ENCODE data around the gene BAX. TPM values are rescaled to one million over a fixed set of nuclear protein-coding genes. Genes with fewer than 3 reads are reported as not detected.

Gene BAX
- total and polyA plus RNA-seq, 2 of the 13 experiments (the other 11 are each of a cell fraction or from before 2014, with no cell fraction given), result 139 to 176 TPM

DNA sequence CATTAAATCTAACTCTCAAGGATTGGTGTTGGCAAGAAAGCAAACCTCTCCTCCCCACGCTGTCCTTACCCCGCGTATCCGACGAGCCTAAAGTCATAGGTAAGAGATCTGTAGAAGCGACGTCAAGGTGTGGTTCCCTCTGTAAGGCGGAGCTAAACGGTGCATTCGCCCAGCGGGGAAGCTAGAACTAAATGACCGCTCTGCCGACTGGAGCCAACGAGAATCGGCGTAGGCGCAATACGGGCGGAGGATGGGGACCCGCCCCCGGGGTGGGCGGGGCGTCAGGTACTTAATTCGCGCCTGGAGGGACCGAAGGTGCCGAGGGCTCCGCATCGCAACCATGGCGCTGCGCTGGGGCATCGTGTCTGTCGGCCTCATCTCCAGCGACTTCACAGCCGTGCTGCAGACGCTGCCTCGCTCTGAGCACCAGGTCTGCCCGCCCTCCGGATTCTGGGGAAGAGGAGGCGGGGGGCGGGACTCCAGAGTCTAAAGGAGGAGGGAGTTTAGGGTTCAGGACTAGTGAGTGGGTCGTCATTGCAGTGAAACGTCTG lies 21.2 kb upstream of the BAX start, which contains the start of gene DHDH (continued):
- 0 out of 2 replicates have a peak, but pooled peaks have one; percentile 24 for TF ChIP-seq BORCS8-MEF2B (CRISPR knock-in tag; IDR thresholded peaks at IDR 0.05)
- peak; percentile 64 for TF ChIP-seq SAP130 (CRISPR knock-in tag; IDR thresholded peaks at IDR 0.05; ENCODE audit: low read depth)
- TF ChIP-seq, protein P1, sequence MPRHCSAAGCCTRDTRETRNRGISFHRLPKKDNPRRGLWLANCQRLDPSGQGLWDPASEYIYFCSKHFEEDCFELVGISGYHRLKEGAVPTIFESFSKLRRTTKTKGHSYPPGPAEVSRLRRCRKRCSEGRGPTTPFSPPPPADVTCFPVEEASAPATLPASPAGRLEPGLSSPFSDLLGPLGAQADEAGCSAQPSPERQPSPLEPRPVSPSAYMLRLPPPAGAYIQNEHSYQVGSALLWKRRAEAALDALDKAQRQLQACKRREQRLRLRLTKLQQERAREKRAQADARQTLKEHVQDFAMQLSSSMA (CRISPR knock-in tag; IDR thresholded peaks at IDR 0.05), result no peak
- TF ChIP-seq, protein P2, sequence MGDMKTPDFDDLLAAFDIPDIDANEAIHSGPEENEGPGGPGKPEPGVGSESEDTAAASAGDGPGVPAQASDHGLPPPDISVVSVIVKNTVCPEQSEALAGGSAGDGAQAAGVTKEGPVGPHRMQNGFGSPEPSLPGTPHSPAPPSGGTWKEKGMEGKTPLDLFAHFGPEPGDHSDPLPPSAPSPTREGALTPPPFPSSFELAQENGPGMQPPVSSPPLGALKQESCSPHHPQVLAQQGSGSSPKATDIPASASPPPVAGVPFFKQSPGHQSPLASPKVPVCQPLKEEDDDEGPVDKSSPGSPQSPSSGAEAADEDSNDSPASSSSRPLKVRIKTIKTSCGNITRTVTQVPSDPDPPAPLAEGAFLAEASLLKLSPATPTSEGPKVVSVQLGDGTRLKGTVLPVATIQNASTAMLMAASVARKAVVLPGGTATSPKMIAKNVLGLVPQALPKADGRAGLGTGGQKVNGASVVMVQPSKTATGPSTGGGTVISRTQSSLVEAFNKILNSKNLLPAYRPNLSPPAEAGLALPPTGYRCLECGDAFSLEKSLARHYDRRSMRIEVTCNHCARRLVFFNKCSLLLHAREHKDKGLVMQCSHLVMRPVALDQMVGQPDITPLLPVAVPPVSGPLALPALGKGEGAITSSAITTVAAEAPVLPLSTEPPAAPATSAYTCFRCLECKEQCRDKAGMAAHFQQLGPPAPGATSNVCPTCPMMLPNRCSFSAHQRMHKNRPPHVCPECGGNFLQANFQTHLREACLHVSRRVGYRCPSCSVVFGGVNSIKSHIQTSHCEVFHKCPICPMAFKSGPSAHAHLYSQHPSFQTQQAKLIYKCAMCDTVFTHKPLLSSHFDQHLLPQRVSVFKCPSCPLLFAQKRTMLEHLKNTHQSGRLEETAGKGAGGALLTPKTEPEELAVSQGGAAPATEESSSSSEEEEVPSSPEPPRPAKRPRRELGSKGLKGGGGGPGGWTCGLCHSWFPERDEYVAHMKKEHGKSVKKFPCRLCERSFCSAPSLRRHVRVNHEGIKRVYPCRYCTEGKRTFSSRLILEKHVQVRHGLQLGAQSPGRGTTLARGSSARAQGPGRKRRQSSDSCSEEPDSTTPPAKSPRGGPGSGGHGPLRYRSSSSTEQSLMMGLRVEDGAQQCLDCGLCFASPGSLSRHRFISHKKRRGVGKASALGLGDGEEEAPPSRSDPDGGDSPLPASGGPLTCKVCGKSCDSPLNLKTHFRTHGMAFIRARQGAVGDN (CRISPR knock-in tag; IDR thresholded peaks at IDR 0.05), result peak; percentile 82
- TF ChIP-seq ATF1 (CRISPR knock-in tag; IDR thresholded peaks at IDR 0.05), result no peak
- TF ChIP-seq, protein P3, sequence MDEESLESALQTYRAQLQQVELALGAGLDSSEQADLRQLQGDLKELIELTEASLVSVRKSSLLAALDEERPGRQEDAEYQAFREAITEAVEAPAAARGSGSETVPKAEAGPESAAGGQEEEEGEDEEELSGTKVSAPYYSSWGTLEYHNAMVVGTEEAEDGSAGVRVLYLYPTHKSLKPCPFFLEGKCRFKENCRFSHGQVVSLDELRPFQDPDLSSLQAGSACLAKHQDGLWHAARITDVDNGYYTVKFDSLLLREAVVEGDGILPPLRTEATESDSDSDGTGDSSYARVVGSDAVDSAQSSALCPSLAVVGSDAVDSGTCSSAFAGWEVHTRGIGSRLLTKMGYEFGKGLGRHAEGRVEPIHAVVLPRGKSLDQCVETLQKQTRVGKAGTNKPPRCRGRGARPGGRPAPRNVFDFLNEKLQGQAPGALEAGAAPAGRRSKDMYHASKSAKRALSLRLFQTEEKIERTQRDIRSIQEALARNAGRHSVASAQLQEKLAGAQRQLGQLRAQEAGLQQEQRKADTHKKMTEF (CRISPR knock-in tag; IDR thresholded peaks at IDR 0.05), result peak; percentile 21; the same call in 1 of the 2 replicates
- TF ChIP-seq, protein P4, sequence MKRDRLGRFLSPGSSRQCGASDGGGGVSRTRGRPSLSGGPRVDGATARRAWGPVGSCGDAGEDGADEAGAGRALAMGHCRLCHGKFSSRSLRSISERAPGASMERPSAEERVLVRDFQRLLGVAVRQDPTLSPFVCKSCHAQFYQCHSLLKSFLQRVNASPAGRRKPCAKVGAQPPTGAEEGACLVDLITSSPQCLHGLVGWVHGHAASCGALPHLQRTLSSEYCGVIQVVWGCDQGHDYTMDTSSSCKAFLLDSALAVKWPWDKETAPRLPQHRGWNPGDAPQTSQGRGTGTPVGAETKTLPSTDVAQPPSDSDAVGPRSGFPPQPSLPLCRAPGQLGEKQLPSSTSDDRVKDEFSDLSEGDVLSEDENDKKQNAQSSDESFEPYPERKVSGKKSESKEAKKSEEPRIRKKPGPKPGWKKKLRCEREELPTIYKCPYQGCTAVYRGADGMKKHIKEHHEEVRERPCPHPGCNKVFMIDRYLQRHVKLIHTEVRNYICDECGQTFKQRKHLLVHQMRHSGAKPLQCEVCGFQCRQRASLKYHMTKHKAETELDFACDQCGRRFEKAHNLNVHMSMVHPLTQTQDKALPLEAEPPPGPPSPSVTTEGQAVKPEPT (CRISPR knock-in tag; IDR thresholded peaks at IDR 0.05; ENCODE audit: low read depth), result 0 out of 2 replicates have a peak, but pooled peaks have one; percentile 24
- TF ChIP-seq, protein P5, sequence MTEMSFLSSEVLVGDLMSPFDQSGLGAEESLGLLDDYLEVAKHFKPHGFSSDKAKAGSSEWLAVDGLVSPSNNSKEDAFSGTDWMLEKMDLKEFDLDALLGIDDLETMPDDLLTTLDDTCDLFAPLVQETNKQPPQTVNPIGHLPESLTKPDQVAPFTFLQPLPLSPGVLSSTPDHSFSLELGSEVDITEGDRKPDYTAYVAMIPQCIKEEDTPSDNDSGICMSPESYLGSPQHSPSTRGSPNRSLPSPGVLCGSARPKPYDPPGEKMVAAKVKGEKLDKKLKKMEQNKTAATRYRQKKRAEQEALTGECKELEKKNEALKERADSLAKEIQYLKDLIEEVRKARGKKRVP (CRISPR knock-in tag; IDR thresholded peaks at IDR 0.05), result no peak
- peak; percentile 23; the same call in 1 of the 2 replicates for TF ChIP-seq SP5 (CRISPR knock-in tag; IDR thresholded peaks at IDR 0.05; ENCODE audit: borderline replicate concordance, low read depth)
- TF ChIP-seq SP1 (IDR thresholded peaks at IDR 0.05), result no peak
- TF ChIP-seq SP1 (CRISPR knock-in tag; IDR thresholded peaks at IDR 0.05), result peak; percentile 61; the same call in 1 of the 2 replicates
- no peak for TF ChIP-seq AKAP8 (CRISPR knock-in tag; IDR thresholded peaks at IDR 0.05)
- TF ChIP-seq SP2 (CRISPR knock-in tag; IDR thresholded peaks at IDR 0.05), result no peak
- peak; percentile 27; the same call in 1 of the 2 replicates for TF ChIP-seq THAP11 (CRISPR knock-in tag; IDR thresholded peaks at IDR 0.05)
- TF ChIP-seq ZC3H13 (CRISPR knock-in tag; IDR thresholded peaks at IDR 0.05), result 0 out of 2 replicates have a peak, but pooled peaks have one; percentile 39
- TF ChIP-seq, protein P6, sequence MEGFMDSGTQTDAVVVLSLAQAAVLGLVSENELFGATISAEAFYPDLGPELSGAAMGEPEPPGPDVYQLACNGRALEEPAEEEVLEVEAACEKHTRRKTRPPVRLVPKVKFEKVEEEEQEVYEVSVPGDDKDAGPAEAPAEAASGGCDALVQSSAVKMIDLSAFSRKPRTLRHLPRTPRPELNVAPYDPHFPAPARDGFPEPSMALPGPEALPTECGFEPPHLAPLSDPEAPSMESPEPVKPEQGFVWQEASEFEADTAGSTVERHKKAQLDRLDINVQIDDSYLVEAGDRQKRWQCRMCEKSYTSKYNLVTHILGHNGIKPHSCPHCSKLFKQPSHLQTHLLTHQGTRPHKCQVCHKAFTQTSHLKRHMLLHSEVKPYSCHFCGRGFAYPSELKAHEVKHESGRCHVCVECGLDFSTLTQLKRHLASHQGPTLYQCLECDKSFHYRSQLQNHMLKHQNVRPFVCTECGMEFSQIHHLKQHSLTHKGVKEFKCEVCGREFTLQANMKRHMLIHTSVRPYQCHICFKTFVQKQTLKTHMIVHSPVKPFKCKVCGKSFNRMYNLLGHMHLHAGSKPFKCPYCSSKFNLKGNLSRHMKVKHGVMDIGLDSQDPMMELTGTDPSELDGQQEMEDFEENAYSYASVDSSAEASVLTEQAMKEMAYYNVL (CRISPR knock-in tag; IDR thresholded peaks at IDR 0.05; ENCODE audit: borderline replicate concordance), result peak; percentile 34; the same call in 1 of the 2 replicates
